Left colon (tissue), 2 donors: ENCODE data around the gene TGFB2. TPM values are rescaled to one million over a fixed set of nuclear protein-coding genes. Genes with fewer than 3 reads are reported as not detected.

ENCODE experiments used
- ATAC-seq: fragments of 200-7000 bp; cut with Tn5 transposase; one replicate; pipeline ENCODE4 v1.9.1; 2020; ENCODE audit warnings: mild to moderate bottlenecking, moderate library complexity
- DNase-seq, 2 donors: peaks; one replicate each; pipeline ENCODE4 v3.0.0-alpha.2; 2020
- intact Hi-C, 2 donors: fragments of 100-400 bp; cut with DNase I in 1 of 2; cut with micrococcal nuclease in 1 of 2; formaldehyde crosslinking; loops; one replicate each; pipeline versions ENCODE4 v1.11.2 to v1.14.0; 2022; cut with DNase I, micrococcal nuclease
- total RNA-seq, 2 donors: library from RNA; stranded (reverse); fragmentation: NEBNext Ultra II Directional; extraction: Animal tissue kit (Norgen Biotek cat#: 25700); gene quantifications; one replicate each; pipeline ENCODE4 v1.2.1, GENCODE V29; 2021
- donor health status: DM: no; HTN: no; CAD: no.
- donor health status: DM: yes; HTN: yes; CAD: no.

TGFB2 gene
- total RNA-seq, 2 donors from 2014 or later, result 0.49 to 2.5 TPM

DNA sequence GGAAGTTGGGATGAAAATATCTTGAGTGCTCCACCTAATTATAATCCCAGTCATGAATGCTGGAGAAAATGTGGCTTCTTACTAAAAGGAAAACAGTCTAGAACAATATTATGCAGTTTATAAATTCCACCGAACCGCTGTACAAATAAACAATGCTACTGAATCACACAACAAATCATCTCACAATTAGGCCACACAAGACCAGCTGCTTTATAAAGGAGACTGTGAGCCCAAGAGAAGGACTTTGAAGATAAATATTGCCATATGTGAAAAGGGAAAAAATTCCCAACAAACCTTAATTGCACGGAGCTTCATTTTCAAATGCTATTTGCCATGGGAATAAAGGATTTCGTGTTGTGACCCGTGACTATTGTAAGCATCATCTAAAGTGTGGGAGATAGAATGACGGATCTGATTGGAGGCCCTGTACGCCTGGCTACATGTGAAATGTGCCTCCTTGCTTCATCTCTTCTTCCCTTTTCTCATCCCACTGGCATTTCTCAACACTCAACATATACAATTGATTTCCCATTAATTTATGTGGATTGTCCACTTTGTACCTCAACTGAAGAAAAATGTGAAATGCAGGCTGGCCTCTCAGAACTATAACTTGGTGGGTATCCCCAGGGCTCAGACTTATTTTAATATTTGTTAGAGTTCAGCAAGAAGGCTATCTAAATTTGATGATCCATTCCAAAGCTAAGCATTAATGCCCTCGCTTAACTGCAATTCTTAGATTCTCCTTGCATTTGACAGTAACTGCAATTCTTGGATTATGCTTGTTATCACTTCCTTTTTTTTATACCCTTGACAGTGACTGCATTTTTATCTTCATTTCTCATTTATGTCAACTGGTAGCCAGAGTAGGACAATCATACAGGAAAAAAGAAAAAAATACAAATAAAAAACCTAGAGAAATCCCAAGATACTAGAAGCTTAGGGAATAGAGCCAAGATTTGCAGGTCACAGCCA lies 122.3 kb downstream of the TGFB2 start:
- intact Hi-C loops, result no loop called here
- DNase-seq, result no peak
- ATAC-seq, result no peak

- DNase-seq (no peak), ATAC-seq (no peak)
- intact Hi-C loops, result no loop called here
Measured at GRCh38 chr1:218468711-218469110, 123.6 kb downstream of the TGFB2 start.

DNA sequence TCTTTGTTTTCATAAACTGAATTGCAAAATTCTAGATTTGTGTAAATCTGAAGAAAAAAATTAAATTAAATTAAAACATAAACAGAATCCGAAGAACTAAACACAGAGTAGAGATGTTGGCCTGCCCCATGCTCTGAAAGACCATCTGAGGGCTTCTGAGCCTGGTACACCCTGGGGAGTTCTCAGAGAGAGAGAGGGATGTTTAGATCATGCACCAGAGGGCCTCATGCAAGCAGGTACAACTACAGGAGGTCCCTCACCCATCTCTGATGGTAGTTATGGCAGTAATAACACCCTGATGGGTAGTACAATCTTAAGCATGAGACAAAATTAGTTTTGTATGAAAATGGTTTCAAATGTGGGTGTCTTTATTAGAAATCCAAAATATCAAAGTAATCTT lies 127.7 kb downstream of the TGFB2 start:
- intact Hi-C loops, result no loop called here
- ATAC-seq, result no peak
- DNase-seq, result no peak

- intact Hi-C loops, result no loop called here
- no peak for DNase-seq
- no peak for ATAC-seq
Measured at GRCh38 chr1:218473522-218473921, 128.4 kb downstream of the TGFB2 start.

- ATAC-seq (no peak), DNase-seq (no peak)
- intact Hi-C loops, result no loop called here
Measured at GRCh38 chr1:218474128-218474527, 129.0 kb downstream of the TGFB2 start.

GRCh38 chr1:218475275-218475674 lies 130.1 kb downstream of the TGFB2 start:
- no peak for DNase-seq
- intact Hi-C loops, result no loop called here
- ATAC-seq, result no peak

DNA sequence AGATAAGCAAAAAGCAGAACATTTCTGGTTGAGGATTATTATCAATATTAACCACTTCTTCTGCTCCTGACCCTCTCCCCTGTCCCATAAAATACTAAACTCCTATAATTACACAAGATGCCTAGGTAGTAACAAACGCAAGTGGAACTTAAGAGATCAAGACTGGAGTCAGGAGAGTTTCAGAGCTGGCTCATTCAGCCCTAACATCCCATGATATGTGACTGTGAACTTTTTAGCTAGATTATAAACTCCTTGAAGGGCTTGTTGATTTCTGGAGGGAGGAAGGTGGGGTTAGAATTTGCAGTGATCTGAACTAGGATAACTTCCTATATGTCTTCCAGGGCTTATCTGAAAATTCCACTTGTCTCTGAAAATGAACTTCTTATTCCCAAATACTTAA lies 130.6 kb downstream of the TGFB2 start:
- intact Hi-C loops, result no loop called here
- no peak for ATAC-seq
- no peak for DNase-seq

DNA sequence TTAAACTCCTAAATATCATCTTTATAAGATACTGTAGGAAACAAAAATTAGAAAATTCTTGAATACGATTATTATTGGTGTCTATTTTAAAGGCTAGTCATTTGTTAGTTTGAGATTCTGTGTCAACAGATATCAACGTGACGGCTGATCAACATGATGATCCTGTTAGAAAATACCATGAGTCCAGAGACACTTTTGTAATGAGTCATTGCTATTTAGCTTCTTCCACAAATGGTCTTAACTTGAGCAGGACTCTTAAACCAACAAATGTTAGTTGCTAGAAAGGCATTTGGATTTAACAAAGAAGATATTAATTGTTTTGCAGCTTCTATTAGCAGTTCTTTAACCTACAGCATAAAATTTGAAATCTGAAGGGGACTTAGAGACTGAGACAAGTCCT lies 131.2 kb downstream of the TGFB2 start:
- intact Hi-C loops, result no loop called here
- ATAC-seq (no peak), DNase-seq (no peak)

DNA sequence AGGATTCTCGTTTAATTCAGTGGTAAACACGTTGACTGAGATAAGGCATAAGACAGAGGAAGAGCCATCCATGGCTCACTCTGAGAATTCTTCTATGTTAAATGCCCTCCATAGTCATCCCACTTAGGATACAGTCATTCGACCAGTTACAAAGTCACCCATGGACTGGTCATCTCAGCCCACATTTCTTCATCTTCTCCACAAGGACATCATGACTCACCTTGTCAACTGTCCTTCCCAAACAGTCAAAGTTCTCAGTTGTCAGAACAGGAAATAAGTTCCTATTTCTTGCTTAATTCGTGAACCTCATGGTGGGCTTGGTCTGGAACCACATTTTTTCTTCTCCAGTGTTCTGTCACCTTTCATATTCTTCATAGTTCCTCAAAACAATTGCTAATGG lies 133.2 kb downstream of the TGFB2 start:
- intact Hi-C loops, result no loop called here
- no peak for DNase-seq
- no peak for ATAC-seq

- ATAC-seq (no peak), DNase-seq (no peak)
- intact Hi-C loops, result no loop called here
Measured at GRCh38 chr1:218479436-218480115, 134.4 kb downstream of the TGFB2 start.

DNA sequence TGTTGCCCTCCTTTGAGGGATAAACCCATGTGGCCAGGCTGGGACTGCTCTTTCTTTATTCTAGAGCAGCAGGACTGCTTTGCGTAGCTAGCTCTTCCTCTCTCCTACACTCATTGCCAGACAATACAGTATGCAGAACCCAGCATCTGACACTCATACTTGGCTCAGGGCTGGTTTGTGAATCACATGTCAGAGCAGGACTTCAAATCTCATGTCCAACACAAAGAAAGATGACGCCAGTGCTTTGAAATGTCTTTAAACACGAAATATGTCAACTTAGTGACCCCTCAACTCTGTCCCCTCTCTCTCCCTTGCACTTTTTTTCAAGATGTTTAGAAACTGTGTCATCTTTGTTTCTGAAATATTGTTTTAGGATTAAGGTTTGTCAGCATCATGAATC lies 135.0 kb downstream of the TGFB2 start:
- intact Hi-C loops, result no loop called here
- no peak for ATAC-seq

DNA sequence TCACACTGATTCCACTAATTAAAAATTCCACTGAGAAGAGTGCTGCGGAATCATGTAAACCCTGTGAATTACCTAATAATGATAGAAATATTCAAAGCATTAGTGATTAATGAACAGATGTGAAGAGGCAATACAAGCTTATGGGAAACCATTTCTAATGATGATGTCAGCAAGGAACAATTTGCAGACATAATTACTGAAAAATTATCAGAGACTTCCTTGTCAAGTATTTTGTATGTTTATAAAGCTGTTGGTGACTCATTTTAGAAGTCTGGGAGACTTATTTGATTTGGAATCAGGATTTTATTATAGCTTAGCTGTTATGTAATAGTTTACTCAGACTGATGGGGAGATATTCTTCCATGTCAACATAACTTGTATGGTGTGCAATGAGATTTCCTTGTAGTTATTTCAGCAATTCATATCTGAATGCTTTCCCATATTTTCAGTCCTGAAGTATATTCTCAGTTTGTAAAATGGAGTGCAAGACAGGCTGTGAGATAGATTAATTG lies 135.5 kb downstream of the TGFB2 start:
- DNase-seq (no peak), ATAC-seq (no peak)
- intact Hi-C loops, result no loop called here

More for the DNA sequence above, 135.0 kb downstream of the TGFB2 start:
- no peak for DNase-seq

- no peak for ATAC-seq
- intact Hi-C loops, result no loop called here
Measured at GRCh38 chr1:218481116-218481775, 136.1 kb downstream of the TGFB2 start.

GRCh38 chr1:218482683-218483082 lies 137.5 kb downstream of the TGFB2 start:
- ATAC-seq, result no peak
- intact Hi-C loops, result no loop called here
- DNase-seq, result no peak

More at GRCh38 chr1:218481116-218481775, 136.1 kb downstream of the TGFB2 start:
- no peak for DNase-seq

DNA sequence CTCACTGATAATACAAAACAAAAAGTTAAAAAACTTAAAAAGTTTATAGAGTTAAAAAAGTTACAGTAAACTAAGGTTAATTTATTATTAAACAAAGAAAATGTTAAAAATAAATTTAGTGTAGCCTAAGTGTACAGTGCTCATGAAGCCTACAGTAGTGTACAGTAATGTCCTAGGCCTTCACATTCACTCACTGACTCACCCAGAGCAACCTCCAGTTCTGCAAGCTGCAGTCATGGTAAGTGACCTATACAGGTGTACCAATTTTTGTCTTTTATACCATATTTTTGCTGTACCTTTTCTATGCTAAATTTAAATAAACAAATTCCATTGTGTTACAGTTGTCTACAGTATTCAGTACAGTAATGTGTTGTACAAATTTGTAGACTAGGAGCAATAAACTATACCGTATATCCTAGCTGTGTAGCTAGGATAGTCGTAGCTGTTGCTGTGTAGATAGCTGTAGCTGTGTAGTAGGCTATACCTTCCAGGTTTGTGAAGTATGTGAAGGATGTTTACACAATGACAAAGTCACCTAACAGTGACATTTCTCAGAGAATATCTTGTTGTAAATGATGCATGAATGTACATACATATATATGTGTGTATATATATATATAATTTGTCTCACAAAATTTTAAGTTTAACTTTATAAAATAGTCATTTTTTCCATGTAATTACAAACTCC lies 140.2 kb downstream of the TGFB2 start:
- intact Hi-C loops, result no loop called here
- ATAC-seq, result no peak
- no peak for DNase-seq

DNA sequence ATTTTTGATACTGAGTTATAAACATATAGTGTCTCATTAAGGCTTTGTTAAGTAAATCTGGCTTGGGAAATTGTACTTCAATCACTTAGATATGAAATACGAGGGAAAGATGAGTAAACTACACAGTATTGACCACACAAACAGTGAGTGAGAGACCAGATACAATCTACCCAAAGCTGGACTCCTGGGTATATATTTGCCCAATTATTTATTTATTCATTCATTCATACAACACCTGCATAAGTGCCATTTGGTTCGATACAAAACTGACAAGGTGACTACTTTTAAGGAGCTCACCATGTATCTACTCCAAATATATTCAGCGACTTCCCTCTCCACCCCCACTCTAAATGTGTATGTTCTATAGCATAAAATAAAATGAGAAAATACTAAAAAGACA lies 143.4 kb downstream of the TGFB2 start:
- intact Hi-C loops, result no loop called here
- DNase-seq (no peak), ATAC-seq (no peak)

DNA sequence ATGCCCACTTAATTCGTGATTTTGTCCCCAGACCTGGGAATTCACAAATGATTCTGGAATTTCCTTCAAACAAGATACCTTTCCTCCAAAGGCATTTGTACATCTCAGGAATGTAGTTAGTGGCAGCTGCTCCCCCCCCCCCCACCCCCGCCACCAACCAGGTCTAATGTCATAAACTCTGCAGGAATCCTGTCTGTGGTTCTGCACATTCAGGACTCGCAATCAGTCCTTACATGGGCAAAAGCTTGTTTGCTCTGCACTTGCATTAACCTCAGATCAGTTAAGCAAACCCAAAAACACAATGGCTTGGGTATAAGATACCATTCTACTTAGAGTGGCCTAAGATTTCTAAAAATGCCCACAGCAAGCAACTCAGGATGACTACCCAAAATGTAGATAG lies 143.8 kb downstream of the TGFB2 start:
- ATAC-seq (no peak), DNase-seq (no peak)
- intact Hi-C loops, result no loop called here

DNA sequence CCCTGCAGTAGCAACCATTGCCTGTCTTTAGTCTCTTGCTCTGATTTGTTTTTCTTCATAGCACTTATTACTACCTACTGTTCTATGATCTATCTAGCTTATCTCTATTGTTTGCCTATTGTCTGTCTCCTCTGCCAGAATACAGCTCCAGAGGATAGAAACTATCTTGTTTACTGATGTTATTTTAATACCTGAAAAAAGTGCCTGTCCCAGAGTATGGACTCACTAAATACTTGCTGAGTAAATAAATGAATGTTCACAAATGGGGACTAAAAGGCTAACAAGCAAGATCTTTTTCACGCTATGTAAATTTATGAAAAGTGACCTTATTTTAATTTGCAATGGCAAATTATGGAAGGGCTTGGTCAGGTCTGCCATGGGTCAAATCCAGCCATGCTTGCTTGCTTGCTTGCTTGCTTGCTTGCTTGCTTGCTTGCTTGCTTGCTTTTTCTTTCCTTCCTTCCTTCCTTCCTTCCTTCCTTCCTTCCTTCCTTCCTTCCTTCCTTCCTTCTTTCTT lies 145.3 kb downstream of the TGFB2 start:
- no peak for DNase-seq
- ATAC-seq, result no peak

GRCh38 chr1:218492874-218493273 lies 147.7 kb downstream of the TGFB2 start:
- DNase-seq (no peak), ATAC-seq (no peak)
- intact Hi-C loops, result no loop called here

More for the DNA sequence above, 145.3 kb downstream of the TGFB2 start:
- intact Hi-C loops, result no loop called here
